Measurements from ENCODE around the gene RNH1. TPM values are rescaled to one million over a fixed set of nuclear protein-coding genes. Genes with fewer than 3 reads are reported as not detected.

Gene RNH1
- total and polyA plus RNA-seq, 2 of the 8 experiments (the other 6 are each of a cell fraction or from before 2014, with no cell fraction given) = 48.7 to 49.8 TPM

DNA sequence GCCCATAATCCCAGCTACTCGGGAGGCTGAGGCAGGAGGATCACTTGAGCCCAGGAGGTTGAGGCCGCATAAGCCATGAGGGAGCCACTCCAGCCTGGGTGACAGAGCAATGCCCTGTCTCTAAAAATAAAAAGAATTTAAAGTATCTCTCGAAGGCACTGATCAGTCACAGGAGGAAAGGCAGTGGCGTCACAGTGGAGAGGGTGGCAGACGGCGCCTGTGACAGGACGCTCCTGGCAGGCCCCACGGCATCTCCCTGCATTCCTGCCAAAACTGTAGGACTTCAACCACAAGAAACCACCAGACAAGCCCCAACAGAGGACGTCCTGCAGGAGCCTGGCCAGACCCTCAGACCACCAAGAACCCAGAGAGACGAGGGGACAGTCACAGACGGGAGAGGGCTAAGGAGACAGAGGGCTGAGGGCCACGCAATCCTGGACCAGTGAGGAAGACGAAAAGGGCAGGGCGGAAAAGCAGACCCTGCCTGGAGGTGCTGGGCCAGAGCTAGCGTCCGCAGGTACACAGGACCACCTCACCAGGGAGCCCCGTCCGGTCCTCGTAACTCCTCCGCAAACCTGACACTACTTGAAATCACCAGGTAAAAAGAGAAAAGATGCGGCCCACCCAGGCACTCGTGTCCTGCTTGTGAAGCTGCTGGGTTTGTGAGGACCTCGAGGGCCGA lies 5.9 kb downstream of the RNH1 start (continued):
- TF ChIP-seq CBX5 (IDR thresholded peaks at IDR 0.05; ENCODE audit: low read depth, low read length) (no peak), EZH2 (IDR thresholded peaks at IDR 0.05; ENCODE audit: low read depth, low read length, severe bottlenecking) (no peak), ZNF274 (IDR thresholded peaks at IDR 0.05; ENCODE audit: borderline replicate concordance, extremely low read depth, low read length) (no peak), ATF3 (IDR thresholded peaks at IDR 0.05; ENCODE audit: insufficient read depth, low read depth, low read length) (no peak)

Data from H1 (cell line).